ENCODE results near the gene CD200R1L.

GRCh38 chr3:112873632-112874031 is 27.0 kb upstream of the CD200R1L start:
- no peak for TF ChIP-seq TEAD4 (CRISPR knock-in tag; IDR thresholded peaks at IDR 0.05)
- no peak for TF ChIP-seq NFYB (CRISPR knock-in tag; conservative IDR thresholded peaks at IDR 0.05; ENCODE audit: low read depth)
- TF ChIP-seq CTCF (IDR thresholded peaks at IDR 0.05) = no peak
- no peak for TF ChIP-seq E2F1 (CRISPR knock-in tag; IDR thresholded peaks at IDR 0.05)
- no peak for TF ChIP-seq ELF4 (CRISPR knock-in tag; IDR thresholded peaks at IDR 0.05; ENCODE audit: low read depth)
- no peak for TF ChIP-seq SOX15 (CRISPR knock-in tag; IDR thresholded peaks at IDR 0.05)
- no peak for TF ChIP-seq ATF2 (CRISPR knock-in tag; IDR thresholded peaks at IDR 0.05; ENCODE audit: borderline replicate concordance, low read depth)
- TF ChIP-seq CREM (CRISPR knock-in tag; IDR thresholded peaks at IDR 0.05) = no peak
- no peak for TF ChIP-seq MAX (CRISPR knock-in tag; IDR thresholded peaks at IDR 0.05)
- TF ChIP-seq JUN (CRISPR knock-in tag; IDR thresholded peaks at IDR 0.05) = no peak
- no peak for TF ChIP-seq FOXJ3 (CRISPR knock-in tag; IDR thresholded peaks at IDR 0.05; ENCODE audit: borderline replicate concordance)

All from WTC11 (cell line).